Vagina (tissue), 2 donors: ENCODE data around the gene CYBB.

Experiments used
- POLR2AphosphoS5 ChIP-seq, 2 donors: sonication (generic); formaldehyde crosslinking; IDR thresholded peaks; one replicate each; pipeline ENCODE4 v1.9.0; 2017; ENCODE audit warnings: antibody characterized with exemption in 2 of 2, mild to moderate bottlenecking in 2 of 2, low read depth in 1 of 2; ENCODE audit not compliant: insufficient read depth in 1 of 2
- TF ChIP-seq, protein P1 (sequence below), 3 experiments: fragments of 450-650 bp in 2 of 3; fragments of 200-600 bp in 1 of 3; sonication (generic) in 1 of 3; IDR thresholded peaks; one replicate each; pipeline ENCODE4 v1.5.1; 2017 to 2019; ENCODE audit warnings: antibody characterized with exemption in 3 of 3, mild to moderate bottlenecking in 2 of 3, moderate library complexity in 2 of 3

DNA sequence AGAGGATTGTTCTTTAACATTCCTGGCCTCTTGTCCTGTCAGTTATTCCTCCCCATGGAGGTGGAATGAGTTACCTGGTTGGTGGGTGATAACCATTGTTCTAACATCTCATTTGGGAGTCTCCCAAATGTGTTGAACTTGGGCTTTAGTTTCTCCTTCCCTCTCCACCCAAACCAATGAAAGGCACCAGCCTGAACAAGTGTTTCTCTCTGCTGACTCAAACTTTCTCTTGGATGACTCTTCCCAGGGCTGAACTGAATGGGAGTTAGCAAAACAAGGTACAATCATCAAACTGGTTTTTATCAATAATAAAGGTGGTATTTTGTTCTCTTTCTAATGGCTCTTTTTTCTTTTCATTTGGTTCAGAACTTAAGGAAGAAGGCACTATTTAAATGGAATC lies 64.8 kb downstream of the CYBB start:
- TF ChIP-seq, protein P1, sequence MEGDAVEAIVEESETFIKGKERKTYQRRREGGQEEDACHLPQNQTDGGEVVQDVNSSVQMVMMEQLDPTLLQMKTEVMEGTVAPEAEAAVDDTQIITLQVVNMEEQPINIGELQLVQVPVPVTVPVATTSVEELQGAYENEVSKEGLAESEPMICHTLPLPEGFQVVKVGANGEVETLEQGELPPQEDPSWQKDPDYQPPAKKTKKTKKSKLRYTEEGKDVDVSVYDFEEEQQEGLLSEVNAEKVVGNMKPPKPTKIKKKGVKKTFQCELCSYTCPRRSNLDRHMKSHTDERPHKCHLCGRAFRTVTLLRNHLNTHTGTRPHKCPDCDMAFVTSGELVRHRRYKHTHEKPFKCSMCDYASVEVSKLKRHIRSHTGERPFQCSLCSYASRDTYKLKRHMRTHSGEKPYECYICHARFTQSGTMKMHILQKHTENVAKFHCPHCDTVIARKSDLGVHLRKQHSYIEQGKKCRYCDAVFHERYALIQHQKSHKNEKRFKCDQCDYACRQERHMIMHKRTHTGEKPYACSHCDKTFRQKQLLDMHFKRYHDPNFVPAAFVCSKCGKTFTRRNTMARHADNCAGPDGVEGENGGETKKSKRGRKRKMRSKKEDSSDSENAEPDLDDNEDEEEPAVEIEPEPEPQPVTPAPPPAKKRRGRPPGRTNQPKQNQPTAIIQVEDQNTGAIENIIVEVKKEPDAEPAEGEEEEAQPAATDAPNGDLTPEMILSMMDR (IDR thresholded peaks at IDR 0.05) = no peak
- no peak for TF ChIP-seq POLR2AphosphoS5 (IDR thresholded peaks at IDR 0.05; ENCODE audit: insufficient read depth in 1 of 2, low read depth in 1 of 2)
